Keratinocyte (primary cell): ENCODE data around the gene ERBB2.

Source experiments
- CTCF ChIP-seq, 3 experiments: IDR thresholded peaks in 1 of 3; conservative IDR thresholded peaks in 1 of 3; optimal IDR thresholded peaks in 1 of 3; 2 replicates in 2 of 3; 3 replicates in 1 of 3; pipeline versions ENCODE3 to v1.5.1; 2011; ENCODE audit warnings: low read length in 3 of 3, mild to moderate bottlenecking in 3 of 3, moderate library complexity in 2 of 3, control low read depth in 1 of 3, inconsistent platforms in 1 of 3; ENCODE audit not compliant: insufficient read depth in 2 of 3; ENCODE audit errors: extremely low read depth in 1 of 3
- EZH2 ChIP-seq: IDR thresholded peaks from one replicate; pipeline ENCODE4 v1.6.1; 2012; ENCODE audit warnings: inconsistent platforms, mild to moderate bottlenecking, low read length, moderate library complexity

GRCh38 chr17:39700148-39700987, 504 bp downstream of the ERBB2 start:
- no peak for TF ChIP-seq CTCF (optimal IDR thresholded peaks at IDR 0.05 in 1 of 3, IDR thresholded peaks at IDR 0.05 in 1 of 3, conservative IDR thresholded peaks at IDR 0.05 in 1 of 3; ENCODE audit: extremely low read depth in 1 of 3, insufficient read depth in 2 of 3, low read length in 3 of 3)
- no peak for TF ChIP-seq EZH2
